Measurements from ENCODE around the gene IL12RB1.

- TF ChIP-seq CTCF (IDR thresholded peaks at IDR 0.05) (no peak), EP300 (IDR thresholded peaks at IDR 0.05) (no peak)
Observed at GRCh38 chr19:18090545-18091216, 3.9 kb upstream of the IL12RB1 start.

Data from gastroesophageal sphincter (tissue), 3 donors.